HCT116 (cell line): ENCODE results near the gene RPTOR. TPM values are rescaled to one million over a fixed set of nuclear protein-coding genes. Genes with fewer than 3 reads are reported as not detected.

Source experiments
- ATAC-seq: fragments of 200-7000 bp; cut with Tn5 transposase; 2 replicates; pipeline ENCODE4 v1.9.1; 2020; ENCODE audit warnings: mild to moderate bottlenecking, moderate library complexity
- BruUV-seq: library from RNA; stranded (reverse); fragments of 400-500 nt; replicated peaks from 2 replicates; lab custom pipeline; 2021; lab: Mats Ljungman, UMichigan
- CTCF ChIA-PET: fragments of 300-600 bp; sonication (Branson Sonifier 250); formaldehyde crosslinking; loops from one replicate; lab custom pipeline; 2021; ENCODE audit warnings: antibody characterized with exemption; lab: Charles Lee
- POLR2A ChIA-PET: fragments of 300-600, 350-600 bp; sonication (Branson Sonifier 250); formaldehyde crosslinking; loops from one replicate; lab custom pipeline; 2021; ENCODE audit warnings: antibody characterized with exemption; lab: Charles Lee
- RAD21 ChIA-PET, 2 experiments: fragments of 300-600 bp; sonication (Branson Sonifier 250); formaldehyde crosslinking; loops; one replicate each; lab custom pipeline; 2023; ENCODE audit warnings: low total read pairs in 2 of 2; ENCODE audit not compliant: uncharacterized antibody in 2 of 2, unreplicated experiment in 2 of 2, low non-redundant PET in 1 of 2; lab: Charles Lee
- DNase-seq: peaks from one replicate; pipeline ENCODE4 v3.0.0-alpha.2; 2010; ENCODE audit warnings: low read depth, low spot score
- H2AFZ ChIP-seq: fragments of 200-600 bp; shearing (Covaris generic), sonication (generic); 2 replicates; pipeline ENCODE4 v1.6.1; 2017; ENCODE audit warnings: low read depth, mixed run types, mixed read lengths, antibody characterized with exemption, low read length; ENCODE audit not compliant: poor library complexity, severe bottlenecking
- H3K27ac ChIP-seq: 2 replicates; pipeline ENCODE4 v1.5.1; 2012; ENCODE audit warnings: low read depth, low read length
- H3K27me3 ChIP-seq: fragments of 200-600 bp; sonication (generic); 2 replicates; pipeline ENCODE4 v1.6.1; 2016; ENCODE audit warnings: mixed run types, low read length, mixed read lengths; ENCODE audit not compliant: insufficient read depth
- H3K36me3 ChIP-seq, 2 experiments: fragments of 200-500 bp in 1 of 2; fragments of 200-600 bp in 1 of 2; sonication (Bioruptor generic) in 1 of 2; sonication (generic) in 1 of 2; 2 replicates each; pipeline versions ENCODE4 v1.5.1 to v1.6.1; 2014 to 2016; ENCODE audit warnings: low read length in 2 of 2, inconsistent platforms in 1 of 2, mixed read lengths in 1 of 2, mixed run types in 1 of 2; ENCODE audit not compliant: insufficient read depth in 2 of 2, control insufficient read depth in 1 of 2
- H3K4me1 ChIP-seq, 2 experiments: fragments of 200-600 bp in 1 of 2; sonication (generic) in 1 of 2; 2 replicates each; pipeline versions ENCODE4 v1.5.1 to v1.6.1; 2012 to 2017; ENCODE audit warnings: low read length in 2 of 2, inconsistent platforms in 1 of 2, mild to moderate bottlenecking in 1 of 2, mixed read lengths in 1 of 2, mixed run types in 1 of 2, moderate library complexity in 1 of 2; ENCODE audit not compliant: insufficient read depth in 2 of 2, control insufficient read depth in 1 of 2
- H3K4me2 ChIP-seq: fragments of 200-600 bp; sonication (generic); 2 replicates; pipeline ENCODE4 v1.6.1; 2017; ENCODE audit warnings: mixed run types, low read length, mixed read lengths
- H3K4me3 ChIP-seq, 2 experiments: fragments of 200-600 bp in 1 of 2; sonication (generic) in 1 of 2; replicated peaks in 1 of 2; 2 replicates each; pipeline ENCODE4 v1.5.1; 2011 to 2016; ENCODE audit warnings: low read length in 2 of 2, control low read depth in 1 of 2, low read depth in 1 of 2, mild to moderate bottlenecking in 1 of 2, mixed read lengths in 1 of 2, mixed run types in 1 of 2
- H3K79me2 ChIP-seq: fragments of 200-600 bp; sonication (generic); 2 replicates; pipeline ENCODE4 v1.6.1; 2017; ENCODE audit warnings: mild to moderate bottlenecking, mixed run types, low read length, moderate library complexity, mixed read lengths; ENCODE audit not compliant: insufficient read depth
- H3K9ac ChIP-seq: fragments of 200-600 bp; sonication (generic); 2 replicates; pipeline ENCODE4 v1.6.1; 2016; ENCODE audit warnings: low read length, mixed read lengths
- H3K9me2 ChIP-seq: fragments of 200-600 bp; sonication (generic), shearing (Covaris generic); 2 replicates; pipeline ENCODE4 v1.6.1; 2017; ENCODE audit warnings: mixed run types, mild to moderate bottlenecking, moderate library complexity; ENCODE audit not compliant: insufficient read depth
- H3K9me3 ChIP-seq, 2 experiments: fragments of 200-500 bp in 1 of 2; fragments of 200-600 bp in 1 of 2; sonication (Bioruptor generic) in 1 of 2; sonication (generic) in 1 of 2; 2 replicates each; pipeline ENCODE4 v1.6.1; 2014 to 2017; ENCODE audit warnings: low read length in 2 of 2, mixed read lengths in 2 of 2, inconsistent platforms in 1 of 2, low read depth in 1 of 2, mild to moderate bottlenecking in 1 of 2, mixed run types in 1 of 2, moderate library complexity in 1 of 2; ENCODE audit not compliant: control insufficient read depth in 1 of 2, insufficient read depth in 1 of 2
- H4K20me1 ChIP-seq: fragments of 200-600 bp; sonication (generic), shearing (Covaris generic); 2 replicates; pipeline ENCODE4 v1.6.1; 2017; ENCODE audit warnings: mixed run types, mild to moderate bottlenecking, moderate library complexity; ENCODE audit not compliant: insufficient read depth
- ATF3 ChIP-seq: IDR thresholded peaks from 2 replicates; pipeline ENCODE4 v1.6.1; 2012
- CBX3 ChIP-seq: IDR thresholded peaks from 2 replicates; pipeline ENCODE4 v1.6.1; 2012; ENCODE audit warnings: low read depth
- CEBPB ChIP-seq: IDR thresholded peaks from 2 replicates; pipeline ENCODE4 v1.6.1; 2012; ENCODE audit warnings: low read depth
- EGR1 ChIP-seq: IDR thresholded peaks from 2 replicates; pipeline ENCODE4 v1.6.1; 2012; ENCODE audit warnings: low read depth
- EZH2 ChIP-seq: fragments of 200-600 bp; sonication (generic); IDR thresholded peaks from 2 replicates; pipeline ENCODE4 v1.6.1; 2017; ENCODE audit warnings: antibody characterized with exemption, mixed run types
- FOSL1 ChIP-seq: IDR thresholded peaks from 2 replicates; pipeline ENCODE4 v1.6.1; 2012; ENCODE audit warnings: low read depth
- JUND ChIP-seq: IDR thresholded peaks from 2 replicates; pipeline ENCODE4 v1.6.1; 2012
- POLR2A ChIP-seq: IDR thresholded peaks from 2 replicates; pipeline ENCODE4 v1.7.0; 2011; ENCODE audit warnings: borderline replicate concordance; ENCODE audit not compliant: insufficient read depth, insufficient read length; ENCODE audit errors: extremely low read depth
- RAD21 ChIP-seq: IDR thresholded peaks from 2 replicates; pipeline ENCODE4 v1.6.1; 2012; ENCODE audit warnings: low read depth, mild to moderate bottlenecking
- REST ChIP-seq: IDR thresholded peaks from 2 replicates; pipeline ENCODE4 v1.6.1; 2012; ENCODE audit warnings: low read depth
- SP1 ChIP-seq: IDR thresholded peaks from 2 replicates; pipeline ENCODE4 v1.6.1; 2012; ENCODE audit warnings: low read depth
- SRF ChIP-seq: IDR thresholded peaks from 2 replicates; pipeline ENCODE4 v1.6.1; 2012; ENCODE audit warnings: low read depth
- TCF7L2 ChIP-seq: IDR thresholded peaks from 2 replicates; pipeline ENCODE4 v1.7.0; 2011; ENCODE audit warnings: borderline replicate concordance, inconsistent platforms; ENCODE audit not compliant: insufficient read depth, insufficient read length; ENCODE audit errors: extremely low read depth
- YY1 ChIP-seq: IDR thresholded peaks from 2 replicates; pipeline ENCODE4 v1.6.1; 2011; ENCODE audit warnings: low read length, low read depth, moderate library complexity, mild to moderate bottlenecking; ENCODE audit not compliant: insufficient replicate concordance; ENCODE audit errors: extremely low read depth
- ZFX ChIP-seq: fragments of 450-650 bp; IDR thresholded peaks from 2 replicates; pipeline ENCODE4 v1.6.1; 2017
- ZNF274 ChIP-seq: fragments of 200-500 bp; sonication (Bioruptor generic); IDR thresholded peaks from 2 replicates; pipeline ENCODE4 v1.6.1; 2014; ENCODE audit warnings: mild to moderate bottlenecking, low read depth, low read length, inconsistent platforms
- intact Hi-C: fragments of 100-400 bp; cut with micrococcal nuclease; formaldehyde crosslinking; loops from 2 replicates; pipeline ENCODE4 v1.10.0; 2022
- total RNA-seq: library from RNA; stranded (reverse); gene quantifications from one replicate; pipeline ENCODE4 v1.2.1, GENCODE V29; 2021; ENCODE audit not compliant: unreplicated experiment
- TF ChIP-seq, protein P1 (sequence below), 3 experiments: fragments of 200-600 bp in 1 of 3; sonication (generic) in 1 of 3; IDR thresholded peaks in 2 of 3; conservative IDR thresholded peaks in 1 of 3; 2 replicates each; pipeline ENCODE4 v1.5.1; 2012 to 2017; ENCODE audit warnings: low read depth in 2 of 3, low read length in 2 of 3, antibody characterized with exemption in 1 of 3, borderline replicate concordance in 1 of 3, control low read depth in 1 of 3, mild to moderate bottlenecking in 1 of 3, mixed read lengths in 1 of 3, mixed run types in 1 of 3, moderate library complexity in 1 of 3; ENCODE audit not compliant: insufficient read depth in 1 of 3
- TF ChIP-seq, protein P2 (sequence below): IDR thresholded peaks from 2 replicates; pipeline ENCODE4 v1.6.1; 2011; ENCODE audit warnings: mild to moderate bottlenecking, low read length, moderate library complexity; ENCODE audit not compliant: insufficient replicate concordance; ENCODE audit errors: extremely low read depth

The RPTOR gene
- total RNA-seq, 1 experiment from 2014 or later: 69.5 TPM

- no peak for TF ChIP-seq EZH2
- TF ChIP-seq, all 23 proteins: peak for 0
Observed at GRCh38 chr17:80834893-80835275, 290.2 kb downstream of the RPTOR start (continued).

- ATAC-seq (no peak), DNase-seq (no peak)
- no TSS peak for BruUV-seq
- Histone ChIP-seq H3K9ac (no peak overlapping the region), H3K27ac (no peak overlapping the region), H3K4me1 (peaks cover 13 to 28% of the 10 kb centered on the region in 2 experiments), H3K4me3 (no peak overlapping the region), H3K9me3 (no peaks in the 10 kb centered on the region), H3K79me2 (no peaks in the 10 kb centered on the region), H3K4me2 (no peak overlapping the region), H2AFZ (no peak overlapping the region), H3K36me3 (no peaks in the 10 kb centered on the region), H3K9me2 (no peaks in the 10 kb centered on the region), H4K20me1 (no peaks in the 10 kb centered on the region), H3K27me3 (no peaks in the 10 kb centered on the region)
- CTCF ChIA-PET: no interaction called here
- TF ChIP-seq ZNF274 (no peak), EGR1 (no peak), ATF3 (no peak), CEBPB (no peak), CBX3 (no peak), FOSL1 (no peak), ZFX (no peak), JUND (no peak), TCF7L2 (no peak), RAD21 (no peak), SP1 (no peak), YY1 (no peak), SRF (no peak), POLR2A (no peak), REST (no peak), EZH2 (no peak)
- TF ChIP-seq, protein P1, sequence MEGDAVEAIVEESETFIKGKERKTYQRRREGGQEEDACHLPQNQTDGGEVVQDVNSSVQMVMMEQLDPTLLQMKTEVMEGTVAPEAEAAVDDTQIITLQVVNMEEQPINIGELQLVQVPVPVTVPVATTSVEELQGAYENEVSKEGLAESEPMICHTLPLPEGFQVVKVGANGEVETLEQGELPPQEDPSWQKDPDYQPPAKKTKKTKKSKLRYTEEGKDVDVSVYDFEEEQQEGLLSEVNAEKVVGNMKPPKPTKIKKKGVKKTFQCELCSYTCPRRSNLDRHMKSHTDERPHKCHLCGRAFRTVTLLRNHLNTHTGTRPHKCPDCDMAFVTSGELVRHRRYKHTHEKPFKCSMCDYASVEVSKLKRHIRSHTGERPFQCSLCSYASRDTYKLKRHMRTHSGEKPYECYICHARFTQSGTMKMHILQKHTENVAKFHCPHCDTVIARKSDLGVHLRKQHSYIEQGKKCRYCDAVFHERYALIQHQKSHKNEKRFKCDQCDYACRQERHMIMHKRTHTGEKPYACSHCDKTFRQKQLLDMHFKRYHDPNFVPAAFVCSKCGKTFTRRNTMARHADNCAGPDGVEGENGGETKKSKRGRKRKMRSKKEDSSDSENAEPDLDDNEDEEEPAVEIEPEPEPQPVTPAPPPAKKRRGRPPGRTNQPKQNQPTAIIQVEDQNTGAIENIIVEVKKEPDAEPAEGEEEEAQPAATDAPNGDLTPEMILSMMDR (IDR thresholded peaks at IDR 0.05 in 2 of 3, conservative IDR thresholded peaks at IDR 0.05 in 1 of 3; ENCODE audit: borderline replicate concordance in 1 of 3, insufficient read depth in 1 of 3, low read depth in 2 of 3, low read length in 2 of 3): no peak
- TF ChIP-seq, protein P2, sequence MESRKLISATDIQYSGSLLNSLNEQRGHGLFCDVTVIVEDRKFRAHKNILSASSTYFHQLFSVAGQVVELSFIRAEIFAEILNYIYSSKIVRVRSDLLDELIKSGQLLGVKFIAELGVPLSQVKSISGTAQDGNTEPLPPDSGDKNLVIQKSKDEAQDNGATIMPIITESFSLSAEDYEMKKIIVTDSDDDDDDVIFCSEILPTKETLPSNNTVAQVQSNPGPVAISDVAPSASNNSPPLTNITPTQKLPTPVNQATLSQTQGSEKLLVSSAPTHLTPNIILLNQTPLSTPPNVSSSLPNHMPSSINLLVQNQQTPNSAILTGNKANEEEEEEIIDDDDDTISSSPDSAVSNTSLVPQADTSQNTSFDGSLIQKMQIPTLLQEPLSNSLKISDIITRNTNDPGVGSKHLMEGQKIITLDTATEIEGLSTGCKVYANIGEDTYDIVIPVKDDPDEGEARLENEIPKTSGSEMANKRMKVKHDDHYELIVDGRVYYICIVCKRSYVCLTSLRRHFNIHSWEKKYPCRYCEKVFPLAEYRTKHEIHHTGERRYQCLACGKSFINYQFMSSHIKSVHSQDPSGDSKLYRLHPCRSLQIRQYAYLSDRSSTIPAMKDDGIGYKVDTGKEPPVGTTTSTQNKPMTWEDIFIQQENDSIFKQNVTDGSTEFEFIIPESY: no peak
- intact Hi-C loops: no loop called here
- RAD21 ChIA-PET: no interaction called here
- POLR2A ChIA-PET: no interaction called here
Observed at GRCh38 chr17:80835816-80836657, 291.4 kb downstream of the RPTOR start.
